ENCODE data around the gene GLIS1.

Gene GLIS1

GRCh38 chr1:53615101-53615500 lies 123.9 kb downstream of the GLIS1 start:
- H3K36me3 ChIP-seq (replicated peaks), result no peaks in the 10 kb centered on the region
- no peak for DNase-seq (ENCODE audit: low spot score in 2 of 2)
- no peak overlapping the region for H3K4me3 ChIP-seq
- in situ Hi-C loops (cut with MboI; ENCODE audit: low sequenced_read_pairs), result no loop called here
- no peaks in the 10 kb centered on the region for H3K4me1 ChIP-seq
- H3K9me3 ChIP-seq, result 0 out of 2 replicates have a peak, but pooled peaks cover 4% of the 10 kb centered on the region
- no peaks in the 10 kb centered on the region for H3K27me3 ChIP-seq (ENCODE audit: low read depth)

- in situ Hi-C loops (cut with MboI; ENCODE audit: low sequenced_read_pairs), result no loop called here
- DNase-seq (ENCODE audit: low spot score in 2 of 2), result no peak
- Histone ChIP-seq H3K36me3 (replicated peaks) (no peaks in the 10 kb centered on the region), H3K4me3 (no peak overlapping the region), H3K9me3 (0 out of 2 replicates have a peak, but pooled peaks cover 4% of the 10 kb centered on the region), H3K27me3 (ENCODE audit: low read depth) (no peaks in the 10 kb centered on the region), H3K4me1 (no peaks in the 10 kb centered on the region)
Measured at GRCh38 chr1:53614231-53615021, 124.5 kb downstream of the GLIS1 start.

- no peaks in the 10 kb centered on the region for H3K4me1 ChIP-seq
- no peaks in the 10 kb centered on the region for H3K36me3 ChIP-seq (replicated peaks)
- no peak for DNase-seq (ENCODE audit: low spot score in 2 of 2)
- in situ Hi-C loops (cut with MboI; ENCODE audit: low sequenced_read_pairs), result no loop called here
- H3K9me3 ChIP-seq, result 0 out of 2 replicates have a peak, but pooled peaks cover 4% of the 10 kb centered on the region
- H3K27me3 ChIP-seq (ENCODE audit: low read depth), result no peaks in the 10 kb centered on the region
- no peak overlapping the region for H3K4me3 ChIP-seq
Measured at GRCh38 chr1:53608676-53609075, 130.3 kb downstream of the GLIS1 start.

- Histone ChIP-seq H3K36me3 (replicated peaks) (no peaks in the 10 kb centered on the region), H3K4me1 (no peaks in the 10 kb centered on the region)
Measured at GRCh38 chr1:53608071-53608470, 130.9 kb downstream of the GLIS1 start.

GRCh38 chr1:53606651-53607051 lies 132.3 kb downstream of the GLIS1 start:
- no peaks in the 10 kb centered on the region for H3K4me1 ChIP-seq
- H3K36me3 ChIP-seq (replicated peaks), result no peaks in the 10 kb centered on the region
- in situ Hi-C loops (cut with MboI; ENCODE audit: low sequenced_read_pairs), result no loop called here
- no peak for DNase-seq (ENCODE audit: low spot score in 2 of 2)
- no peak overlapping the region for H3K4me3 ChIP-seq
- 0 out of 2 replicates have a peak, but pooled peaks cover 4% of the 10 kb centered on the region for H3K9me3 ChIP-seq
- H3K27me3 ChIP-seq (ENCODE audit: low read depth), result no peaks in the 10 kb centered on the region

More at GRCh38 chr1:53608071-53608470, 130.9 kb downstream of the GLIS1 start:
- Histone ChIP-seq H3K9me3 (0 out of 2 replicates have a peak, but pooled peaks cover 4% of the 10 kb centered on the region), H3K4me3 (no peak overlapping the region), H3K27me3 (ENCODE audit: low read depth) (no peaks in the 10 kb centered on the region)
- DNase-seq (ENCODE audit: low spot score in 2 of 2), result no peak
- in situ Hi-C loops (cut with MboI; ENCODE audit: low sequenced_read_pairs), result no loop called here

GRCh38 chr1:53606197-53606596 lies 132.8 kb downstream of the GLIS1 start:
- Histone ChIP-seq H3K4me1 (no peaks in the 10 kb centered on the region), H3K4me3 (no peak overlapping the region), H3K36me3 (replicated peaks) (no peaks in the 10 kb centered on the region), H3K9me3 (0 out of 2 replicates have a peak, but pooled peaks cover 4% of the 10 kb centered on the region), H3K27me3 (ENCODE audit: low read depth) (no peaks in the 10 kb centered on the region)
- in situ Hi-C loops (cut with MboI; ENCODE audit: low sequenced_read_pairs), result no loop called here
- no peak for DNase-seq (ENCODE audit: low spot score in 2 of 2)

- Histone ChIP-seq H3K4me1 (no peaks in the 10 kb centered on the region), H3K9me3 (no peaks in the 10 kb centered on the region), H3K27me3 (ENCODE audit: low read depth) (no peaks in the 10 kb centered on the region), H3K4me3 (no peak overlapping the region), H3K36me3 (replicated peaks) (no peaks in the 10 kb centered on the region)
- DNase-seq (ENCODE audit: low spot score in 2 of 2), result no peak
- in situ Hi-C loops (cut with MboI; ENCODE audit: low sequenced_read_pairs), result no loop called here
Measured at GRCh38 chr1:53605181-53605580, 133.8 kb downstream of the GLIS1 start.

GRCh38 chr1:53604291-53604919 lies 134.6 kb downstream of the GLIS1 start:
- in situ Hi-C loops (cut with MboI; ENCODE audit: low sequenced_read_pairs), result no loop called here
- DNase-seq (ENCODE audit: low spot score in 2 of 2), result no peak
- Histone ChIP-seq H3K9me3 (no peaks in the 10 kb centered on the region), H3K4me3 (no peak overlapping the region), H3K4me1 (no peaks in the 10 kb centered on the region), H3K36me3 (replicated peaks) (no peaks in the 10 kb centered on the region), H3K27me3 (ENCODE audit: low read depth) (no peaks in the 10 kb centered on the region)

- no peaks in the 10 kb centered on the region for H3K4me1 ChIP-seq
- DNase-seq (ENCODE audit: low spot score in 2 of 2), result no peak
- in situ Hi-C loops (cut with MboI; ENCODE audit: low sequenced_read_pairs), result no loop called here
- H3K9me3 ChIP-seq, result no peaks in the 10 kb centered on the region
- H3K27me3 ChIP-seq (ENCODE audit: low read depth), result no peaks in the 10 kb centered on the region
- no peak overlapping the region for H3K4me3 ChIP-seq
- H3K36me3 ChIP-seq (replicated peaks), result no peaks in the 10 kb centered on the region
Measured at GRCh38 chr1:53603431-53603830, 135.5 kb downstream of the GLIS1 start.

- H3K27me3 ChIP-seq (ENCODE audit: low read depth), result no peaks in the 10 kb centered on the region
- no peak overlapping the region for H3K4me3 ChIP-seq
- no peaks in the 10 kb centered on the region for H3K9me3 ChIP-seq
Measured at GRCh38 chr1:53601867-53602775, 136.8 kb downstream of the GLIS1 start.

GRCh38 chr1:53601031-53601745 lies 137.8 kb downstream of the GLIS1 start:
- Histone ChIP-seq H3K4me3 (no peak overlapping the region), H3K36me3 (replicated peaks) (no peaks in the 10 kb centered on the region), H3K27me3 (ENCODE audit: low read depth) (no peaks in the 10 kb centered on the region), H3K9me3 (no peaks in the 10 kb centered on the region), H3K4me1 (no peaks in the 10 kb centered on the region)
- no peak for DNase-seq (ENCODE audit: low spot score in 2 of 2)
- in situ Hi-C loops (cut with MboI; ENCODE audit: low sequenced_read_pairs), result no loop called here

More at GRCh38 chr1:53601867-53602775, 136.8 kb downstream of the GLIS1 start:
- in situ Hi-C loops (cut with MboI; ENCODE audit: low sequenced_read_pairs), result no loop called here
- H3K36me3 ChIP-seq (replicated peaks), result no peaks in the 10 kb centered on the region
- no peaks in the 10 kb centered on the region for H3K4me1 ChIP-seq
- no peak for DNase-seq (ENCODE audit: low spot score in 2 of 2)

- in situ Hi-C loops (cut with MboI; ENCODE audit: low sequenced_read_pairs), result no loop called here
Measured at GRCh38 chr1:53600561-53600960, 138.4 kb downstream of the GLIS1 start.

GRCh38 chr1:53600001-53600400 lies 139.0 kb downstream of the GLIS1 start:
- no peak overlapping the region for H3K4me3 ChIP-seq
- in situ Hi-C loops (cut with MboI; ENCODE audit: low sequenced_read_pairs), result no loop called here
- no peaks in the 10 kb centered on the region for H3K36me3 ChIP-seq (replicated peaks)
- no peak for DNase-seq (ENCODE audit: low spot score in 2 of 2)
- no peaks in the 10 kb centered on the region for H3K9me3 ChIP-seq
- H3K27me3 ChIP-seq (ENCODE audit: low read depth), result no peaks in the 10 kb centered on the region
- H3K4me1 ChIP-seq, result no peaks in the 10 kb centered on the region

More at GRCh38 chr1:53600561-53600960, 138.4 kb downstream of the GLIS1 start:
- Histone ChIP-seq H3K9me3 (no peaks in the 10 kb centered on the region), H3K27me3 (ENCODE audit: low read depth) (no peaks in the 10 kb centered on the region), H3K36me3 (replicated peaks) (no peaks in the 10 kb centered on the region), H3K4me1 (no peaks in the 10 kb centered on the region), H3K4me3 (no peak overlapping the region)
- no peak for DNase-seq (ENCODE audit: low spot score in 2 of 2)

Measured in HAP-1 (cell line).